GM23338 (cell line): ENCODE measurements around the gene RAD51B. TPM values are rescaled to one million over a fixed set of nuclear protein-coding genes. Genes with fewer than 3 reads are reported as not detected.

Source experiments
- ATAC-seq: fragments of 200-7000 bp; cut with Tn5 transposase; 3 replicates; pipeline ENCODE4 v1.9.1; 2020
- DNase-seq: peaks from one replicate; pipeline ENCODE4 v3.0.0-alpha.2; 2015; ENCODE audit warnings: low spot score
- H2AFZ ChIP-seq: fragments of 200-600 bp; sonication (generic); 2 replicates; pipeline ENCODE4 v1.8.0; 2016; ENCODE audit warnings: antibody characterized with exemption, mild to moderate bottlenecking, moderate library complexity
- H3F3A ChIP-seq: fragments of 200-600 bp; sonication (generic); replicated peaks from 2 replicates; pipeline ENCODE4 v1.8.0; 2017; ENCODE audit warnings: antibody characterized with exemption, mixed run types, low read depth
- H3K27ac ChIP-seq: fragments of 200-600 bp; sonication (generic); 2 replicates; pipeline ENCODE4 v1.6.1; 2016; ENCODE audit warnings: low read depth
- H3K27me3 ChIP-seq: fragments of 200-600 bp; sonication (generic); 2 replicates; pipeline ENCODE4 v1.8.0; 2016; ENCODE audit warnings: mild to moderate bottlenecking, mixed run types, moderate library complexity; ENCODE audit not compliant: insufficient read depth
- H3K36me3 ChIP-seq: fragments of 200-600 bp; sonication (generic); 2 replicates; pipeline ENCODE4 v1.8.0; 2016; ENCODE audit warnings: mild to moderate bottlenecking; ENCODE audit not compliant: insufficient read depth
- H3K4me1 ChIP-seq: fragments of 200-600 bp; sonication (generic); 2 replicates; pipeline ENCODE4 v1.8.0; 2016; ENCODE audit warnings: mild to moderate bottlenecking, moderate library complexity; ENCODE audit not compliant: insufficient read depth
- H3K4me2 ChIP-seq: fragments of 200-600 bp; sonication (generic); 2 replicates; pipeline ENCODE4 v1.7.1; 2017; ENCODE audit warnings: mixed run types
- H3K4me3 ChIP-seq: fragments of 200-600 bp; sonication (generic); 2 replicates; pipeline ENCODE4 v1.6.1; 2016; ENCODE audit warnings: mixed run types
- H3K79me2 ChIP-seq: fragments of 200-600 bp; sonication (generic); replicated peaks from 2 replicates; pipeline ENCODE4 v1.8.0; 2017; ENCODE audit warnings: mild to moderate bottlenecking; ENCODE audit not compliant: insufficient read depth
- H3K9me2 ChIP-seq: fragments of 200-600 bp; sonication (generic); 2 replicates; pipeline ENCODE4 v1.8.0; 2017; ENCODE audit not compliant: insufficient read depth
- H4K20me1 ChIP-seq: fragments of 200-600 bp; sonication (generic); replicated peaks from 2 replicates; pipeline ENCODE4 v1.8.0; 2017; ENCODE audit warnings: mild to moderate bottlenecking; ENCODE audit not compliant: insufficient read depth
- H3K27ac Mint-ChIP-seq: 2 replicates; pipeline ENCODE4 v1.8.0; 2020; ENCODE audit warnings: inconsistent platforms, mild to moderate bottlenecking, moderate library complexity, mixed read lengths
- H3K27me3 Mint-ChIP-seq: 3 replicates; pipeline ENCODE4 v1.8.0; 2022; ENCODE audit warnings: low read depth, mild to moderate bottlenecking, moderate library complexity, mixed read lengths, inconsistent platforms; ENCODE audit not compliant: insufficient read depth, poor library complexity
- H3K36me3 Mint-ChIP-seq: 3 replicates; pipeline ENCODE4 v1.8.0; 2021; ENCODE audit warnings: low read depth, mild to moderate bottlenecking, inconsistent platforms, moderate library complexity, mixed read lengths
- H3K4me1 Mint-ChIP-seq: 3 replicates; pipeline ENCODE4 v1.8.0; 2020; ENCODE audit warnings: mild to moderate bottlenecking, inconsistent platforms, mixed read lengths
- H3K4me3 Mint-ChIP-seq: 3 replicates; pipeline ENCODE4 v1.8.0; 2021; ENCODE audit warnings: moderate library complexity, mild to moderate bottlenecking, inconsistent platforms, mixed read lengths
- H3K9me3 Mint-ChIP-seq: 3 replicates; pipeline ENCODE4 v1.8.0; 2020; ENCODE audit warnings: moderate library complexity, mild to moderate bottlenecking, inconsistent platforms, mixed read lengths
- CREB1 ChIP-seq: fragments of 250-450 bp; sonication (Bioruptor Pico); IDR thresholded peaks from 2 replicates; pipeline ENCODE4 v1.5.0; 2020; ENCODE audit warnings: low read depth, mild to moderate bottlenecking, moderate library complexity
- CTCF ChIP-seq, 2 experiments: fragments of 200-600 bp in 1 of 2; sonication (generic) in 1 of 2; conservative IDR thresholded peaks; 2 replicates each; pipeline versions ENCODE4 v1.5.1 to v1.6.1; 2016 to 2017; ENCODE audit warnings: antibody characterized with exemption in 2 of 2, low read depth in 2 of 2, mild to moderate bottlenecking in 2 of 2, moderate library complexity in 1 of 2
- EZH2 ChIP-seq: fragments of 200-600 bp; sonication (generic); IDR thresholded peaks from one replicate; pipeline ENCODE4 v1.8.0; 2017; ENCODE audit warnings: antibody characterized with exemption, mild to moderate bottlenecking, low read depth; ENCODE audit not compliant: unreplicated experiment
- EZH2phosphoT487 ChIP-seq: fragments of 200-600 bp; sonication (generic); IDR thresholded peaks from one replicate; pipeline ENCODE4 v1.8.1; 2018; ENCODE audit warnings: antibody characterized with exemption; ENCODE audit not compliant: unreplicated experiment
- JUNB ChIP-seq: IDR thresholded peaks from one replicate; pipeline ENCODE4 v1.6.1; 2016; ENCODE audit warnings: antibody characterized with exemption; ENCODE audit not compliant: unreplicated experiment
- NANOG ChIP-seq: IDR thresholded peaks from 2 replicates; pipeline ENCODE4 v1.6.1; 2016; ENCODE audit warnings: antibody characterized with exemption, borderline replicate concordance
- STAT1 ChIP-seq: IDR thresholded peaks from one replicate; pipeline ENCODE4 v1.6.1; 2016; ENCODE audit warnings: antibody characterized with exemption; ENCODE audit not compliant: unreplicated experiment
- ZNF331 ChIP-seq: fragments of 250-450 bp; sonication (Bioruptor Pico); IDR thresholded peaks from 2 replicates; pipeline ENCODE4 v1.5.0; 2020; ENCODE audit warnings: low read depth, mild to moderate bottlenecking, moderate library complexity
- ZNF462 ChIP-seq: fragments of 250-450 bp; sonication (Bioruptor Pico); IDR thresholded peaks from 2 replicates; pipeline ENCODE4 v1.5.0; 2020; ENCODE audit warnings: mild to moderate bottlenecking, moderate library complexity
- polyA plus RNA-seq: library from polyadenylated mRNA; unstranded; fragments of >200 nt; fragmentation: Nextera tagmentation; extraction: Ambion mirVana; gene quantifications from 2 replicates; pipeline ENCODE4 v1.2.1, GENCODE V29; 2016
- total RNA-seq: library from RNA; depleted of rRNA; stranded (reverse); fragments of >200 nt; shearing (Covaris generic); gene quantifications from 2 replicates; pipeline ENCODE4 v1.2.3, GENCODE V29; 2014

Gene RAD51B
- total and polyA plus RNA-seq, 2 experiments from 2014 or later: 15.7 to 29.1 TPM

GRCh38 chr14:68050177-68050576, 230.6 kb downstream of the RAD51B start (continued):
- TF ChIP-seq ZNF462 (CRISPR knock-in tag): no peak

GRCh38 chr14:68051146-68051545, 231.6 kb downstream of the RAD51B start:
- no peaks in the 10 kb centered on the region; the same call in 2 of the 3 replicates for H3K9me3 Mint-ChIP-seq
- peaks cover 6% of the 10 kb centered on the region for H3K27me3 Mint-ChIP-seq
- no peak overlapping the region for H3K27ac Mint-ChIP-seq
- TF ChIP-seq STAT1 (no peak), EZH2phosphoT487 (no peak), EZH2 (no peak), NANOG (no peak), CTCF (conservative IDR thresholded peaks at IDR 0.05; ENCODE audit: low read depth in 2 of 2) (no peak), CREB1 (CRISPR knock-in tag) (no peak), JUNB (no peak), ZNF331 (no peak), ZNF462 (CRISPR knock-in tag) (no peak)
- Histone ChIP-seq H3K4me1 (no peaks in the 10 kb centered on the region), H3F3A (no peaks in the 10 kb centered on the region), H3K27ac (no peak overlapping the region), H3K4me3 (no peak overlapping the region), H3K9me2 (no peaks in the 10 kb centered on the region), H3K4me2 (no peak overlapping the region), H4K20me1 (no peaks in the 10 kb centered on the region), H3K27me3 (no peaks in the 10 kb centered on the region), H2AFZ (no peak overlapping the region), H3K36me3 (no peaks in the 10 kb centered on the region), H3K79me2 (no peaks in the 10 kb centered on the region)
- no peak overlapping the region for H3K4me3 Mint-ChIP-seq
- DNase-seq (no peak), ATAC-seq (no peak)
- no peaks in the 10 kb centered on the region for H3K36me3 Mint-ChIP-seq
- no peaks in the 10 kb centered on the region for H3K4me1 Mint-ChIP-seq
